GM19395 (cell line): ENCODE results near the gene GDE1.

Source experiments
- ATAC-seq: cut with Tn5 transposase; IDR thresholded peaks from one replicate; pipeline ENCODE4 v1.9.1; 2021; ENCODE audit warnings: mild to moderate bottlenecking, moderate library complexity; ENCODE audit not compliant: unreplicated experiment

The GDE1 gene

GRCh38 chr16:19524616-19525384, 2.9 kb upstream of the GDE1 start:
- no peak for ATAC-seq

- no peak for ATAC-seq
Measured at GRCh38 chr16:19524356-19524615, 2.4 kb upstream of the GDE1 start.

DNA sequence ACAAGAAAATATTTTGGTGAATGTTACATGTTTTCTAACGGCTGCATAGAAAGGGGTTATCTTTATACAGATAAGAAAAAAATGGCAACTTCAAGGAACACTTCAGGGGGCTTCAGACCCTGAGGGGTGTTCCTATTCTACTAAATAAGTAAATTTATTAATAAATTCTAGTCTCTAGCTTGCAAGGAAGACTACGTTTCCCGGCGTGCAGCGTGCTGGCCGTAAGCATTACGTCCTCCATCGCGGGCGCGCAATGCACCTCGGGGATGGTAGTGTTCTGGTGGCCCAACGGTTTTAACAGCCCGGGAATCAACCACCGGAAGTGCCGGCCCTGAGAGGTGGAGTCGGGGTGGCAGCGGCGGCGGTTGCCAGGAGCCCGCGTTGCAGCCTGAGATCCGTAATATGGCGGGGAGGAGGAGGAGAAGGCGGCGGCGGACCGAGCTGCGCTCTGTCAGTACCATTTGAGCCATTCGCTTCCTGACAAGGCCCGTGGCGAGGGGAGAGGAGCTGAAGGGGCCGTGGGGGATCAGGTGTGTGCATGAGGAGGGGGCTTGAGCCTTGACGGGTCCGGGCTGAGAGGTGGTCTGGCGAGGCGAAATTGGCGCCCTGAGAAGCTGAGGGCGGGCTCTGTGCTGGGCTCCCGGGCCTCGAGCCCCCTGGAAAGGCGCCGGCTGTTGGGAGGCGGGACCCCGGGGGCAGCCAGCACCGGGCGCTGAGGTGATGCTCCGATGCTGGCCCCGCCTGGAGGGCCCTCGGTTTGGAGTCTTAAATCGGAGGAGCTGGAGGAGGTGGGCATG, 1.9 kb upstream of the GDE1 start, which contains the start of gene CCP110:
Gene CCP110, plus strand, starts transcription at position 384 of the 797 bp plus-strand sequence. CDS start 3,940 bp downstream, outside the sequence.
- peak; percentile 76 for ATAC-seq

DNA sequence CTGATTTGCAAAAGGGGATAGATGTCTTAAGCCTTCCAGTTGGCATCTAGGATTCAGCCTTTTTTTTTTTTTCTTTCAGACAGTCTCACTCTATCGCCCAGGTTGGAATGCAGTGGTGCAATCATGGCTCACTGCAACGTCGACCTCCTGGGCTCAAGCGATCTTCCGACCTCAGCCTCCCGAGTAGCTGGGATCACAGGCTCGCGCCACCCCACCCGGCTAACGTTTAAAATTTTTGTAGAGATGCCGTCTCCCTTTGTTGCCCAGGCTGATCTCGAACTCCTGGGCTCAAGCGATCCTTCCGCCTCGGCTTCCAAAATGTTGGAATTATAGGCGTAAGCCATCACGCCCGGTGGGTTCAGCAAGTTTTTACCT, 1.3 kb upstream of the GDE1 start:
- ATAC-seq: no peak

GRCh38 chr16:19522760-19523159, 862 bp upstream of the GDE1 start:
- ATAC-seq: no peak

DNA sequence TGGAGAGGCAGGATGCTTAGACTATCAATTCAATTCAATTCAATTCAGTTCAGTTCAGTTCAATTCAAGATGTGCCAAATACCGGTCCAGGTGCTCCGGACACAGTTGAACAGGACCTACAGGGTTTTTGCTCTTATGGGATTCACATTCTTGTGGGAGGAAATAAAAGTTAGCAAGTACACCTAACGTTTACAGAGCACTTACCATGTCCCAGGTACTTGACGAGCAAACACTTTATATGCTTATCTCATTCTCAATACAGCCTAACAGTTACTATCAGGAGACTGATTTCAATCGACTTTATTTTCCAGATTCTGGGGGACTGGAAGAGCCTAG, 467 bp upstream of the GDE1 start:
- no peak for ATAC-seq

DNA sequence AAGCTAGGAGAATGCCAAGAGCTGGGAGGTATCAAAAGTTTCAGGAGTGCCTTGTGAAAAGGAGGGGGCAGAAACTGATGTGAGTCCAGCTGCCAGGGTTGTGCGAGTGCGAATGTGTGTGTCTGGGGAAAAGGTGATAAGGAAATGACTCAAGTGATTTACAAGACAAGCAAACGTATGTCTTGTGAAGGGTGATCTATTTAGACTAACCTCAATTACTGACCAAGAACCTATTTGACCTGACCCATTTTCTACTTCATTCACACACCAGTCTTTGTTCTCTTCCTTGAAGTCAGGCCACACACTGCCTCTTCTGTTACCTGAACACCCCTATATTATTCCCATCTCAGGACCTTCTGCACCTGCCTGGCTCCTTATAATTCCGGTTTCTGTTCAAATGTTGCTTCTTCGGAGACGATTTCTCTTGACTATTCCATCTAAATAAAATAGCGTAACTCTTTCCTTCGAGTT, 1.0 kb downstream of the GDE1 start:
- ATAC-seq: no peak

GRCh38 chr16:19518388-19518787, 3.5 kb downstream of the GDE1 start:
- no peak for ATAC-seq

GRCh38 chr16:19517424-19518089, 4.3 kb downstream of the GDE1 start:
- no peak for ATAC-seq

GRCh38 chr16:19515757-19516156, 6.1 kb downstream of the GDE1 start:
- no peak for ATAC-seq

DNA sequence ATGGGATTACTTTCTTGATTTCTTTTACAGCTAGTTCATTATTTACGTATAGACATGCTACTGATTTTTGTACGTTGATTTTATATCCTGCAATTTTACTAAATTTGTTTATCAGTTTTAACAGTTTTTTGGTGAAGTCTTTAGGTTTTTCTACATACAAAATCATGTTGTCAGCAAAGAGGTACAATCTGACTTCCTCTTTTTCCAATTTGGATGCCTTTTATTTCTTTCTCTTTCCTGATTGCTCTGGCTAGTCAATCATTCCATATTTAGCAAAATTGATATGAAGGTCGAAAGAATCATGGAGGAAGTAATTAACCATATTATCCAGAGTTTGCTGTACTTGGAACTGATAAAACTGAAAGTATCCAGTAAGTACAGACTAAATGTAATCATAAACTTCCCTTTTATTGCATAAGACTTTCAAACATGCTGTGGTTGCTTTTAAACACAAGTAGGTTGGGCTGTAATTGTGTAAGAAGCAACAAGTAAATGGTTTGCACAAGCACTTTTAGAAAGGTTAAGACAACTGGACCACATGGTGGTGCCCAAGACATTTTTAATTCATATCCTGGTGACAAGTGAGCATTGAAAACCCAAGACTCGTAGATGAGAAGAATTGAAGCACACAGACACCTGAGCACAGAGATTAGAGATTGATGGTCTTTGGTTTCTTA, 8.4 kb downstream of the GDE1 start:
- no peak for ATAC-seq

GRCh38 chr16:19512297-19512696, 9.6 kb downstream of the GDE1 start:
- no peak for ATAC-seq

DNA sequence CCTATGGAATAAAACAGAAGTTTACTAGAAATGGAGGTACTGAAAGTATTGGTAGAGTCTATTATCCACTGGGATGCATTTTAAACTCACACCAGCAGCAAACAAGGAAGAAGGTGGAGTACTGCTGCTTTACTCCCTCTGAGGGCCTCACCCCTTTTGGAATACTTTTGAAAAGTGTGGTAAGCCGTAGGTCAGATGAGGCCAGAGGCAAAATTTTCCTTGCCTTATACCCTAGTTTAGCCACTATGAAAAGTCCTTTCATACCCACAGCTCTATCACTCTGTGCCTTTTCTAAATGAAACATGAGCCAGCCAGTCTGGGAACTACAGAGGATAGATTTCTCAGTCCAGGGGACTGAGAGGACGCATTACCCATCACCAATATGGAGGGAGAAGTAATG, 14.0 kb downstream of the GDE1 start:
- ATAC-seq: no peak

- ATAC-seq: no peak
Measured at GRCh38 chr16:19506965-19507364, 14.9 kb downstream of the GDE1 start.

- ATAC-seq: no peak
Measured at GRCh38 chr16:19505600-19506303, 16.1 kb downstream of the GDE1 start.

- ATAC-seq: no peak
Measured at GRCh38 chr16:19503461-19504075, 18.3 kb downstream of the GDE1 start.

DNA sequence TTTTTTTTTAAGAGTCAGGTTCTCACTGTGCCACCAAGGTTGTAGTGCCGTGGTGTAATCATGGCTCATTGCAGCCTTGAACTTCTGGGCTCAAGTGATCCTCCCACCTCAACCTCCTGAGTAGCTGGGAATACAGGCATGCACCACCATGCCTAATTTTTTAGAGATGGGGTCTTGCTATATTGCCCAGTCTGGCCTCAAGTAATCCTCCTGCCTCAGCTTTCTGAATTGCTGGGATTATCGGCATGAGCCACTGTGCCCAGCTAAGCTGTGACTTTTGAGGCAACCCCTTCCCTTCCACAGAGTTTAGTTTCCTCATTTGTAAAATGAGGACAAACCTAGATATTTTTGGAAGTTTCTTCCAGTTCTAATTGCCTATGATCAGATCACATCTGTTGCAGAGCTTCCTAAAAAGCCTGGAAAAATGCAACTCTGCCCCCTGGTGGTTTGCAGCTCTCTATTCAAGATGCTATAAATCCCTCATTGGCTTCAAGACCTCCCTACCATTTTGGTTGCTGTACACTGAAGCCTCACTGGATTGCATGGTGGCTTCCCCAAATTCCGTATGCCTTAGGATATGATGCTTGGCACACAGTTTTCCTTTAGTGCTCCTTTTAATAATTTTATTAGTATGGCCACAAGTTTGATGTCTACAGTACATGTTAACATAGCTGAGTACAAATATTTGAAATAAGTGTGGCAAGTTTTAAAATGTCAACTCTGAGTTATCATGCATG, 19.3 kb downstream of the GDE1 start:
- no peak for ATAC-seq

DNA sequence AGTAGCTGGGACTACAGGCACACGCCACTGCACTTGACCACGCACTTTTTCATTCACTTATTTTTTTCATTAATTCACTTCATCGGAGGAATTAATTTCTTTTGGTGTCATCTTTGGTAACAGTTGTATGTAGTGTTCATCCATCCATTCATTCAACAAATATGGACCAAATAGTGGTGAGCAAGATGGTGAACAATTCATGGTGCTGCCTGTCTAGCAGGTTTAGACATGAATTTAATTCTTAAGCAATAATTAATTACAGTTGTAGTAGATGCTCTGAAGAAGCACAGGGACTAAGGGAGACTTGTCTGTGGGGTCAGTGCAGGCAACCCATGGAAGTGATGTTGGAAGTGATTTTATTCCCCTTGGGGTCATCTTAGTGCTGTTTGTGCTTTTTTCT, 22.4 kb downstream of the GDE1 start:
- ATAC-seq: no peak

GRCh38 chr16:19499006-19499405, 22.9 kb downstream of the GDE1 start:
- ATAC-seq: no peak

DNA sequence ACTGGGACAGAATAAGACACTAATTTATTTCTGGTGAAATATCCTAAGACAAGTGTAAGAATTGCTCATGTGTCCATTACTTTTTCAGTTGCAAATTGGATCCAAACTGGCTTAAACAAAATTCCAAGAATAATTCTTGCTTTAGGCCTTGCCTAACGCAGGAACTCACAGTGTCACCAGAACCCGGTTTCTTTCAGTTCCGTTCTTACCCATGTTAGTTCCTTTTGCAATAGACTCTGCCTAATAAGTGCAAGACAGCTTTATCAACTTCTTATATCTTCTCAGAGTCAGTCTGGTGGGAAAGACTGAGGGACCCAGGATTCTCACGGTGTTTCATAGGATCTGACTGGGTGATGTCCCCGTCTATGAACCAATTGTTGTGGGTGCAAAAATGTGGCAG, 24.7 kb downstream of the GDE1 start:
- no peak for ATAC-seq
